NCI-H146 treated with DMSO at 0.1 percent for 48 hours (cell line): Measurements from ENCODE around the gene IREB2.
"Not testable (repeated sequence)": the region's sequence is repeated elsewhere in the genome, so short reads cannot be mapped to it uniquely, and the experiment has no call there.

Experiments
- DNase-seq: peaks from one replicate; lab custom pipeline; 2025; ENCODE audit not compliant: unreplicated experiment; lab: John Stamatoyannopoulos, UW

The IREB2 gene

GRCh38 chr15:78437762-78438618 lies at the start of gene IREB2:
IREB2 (plus strand) TSS chr15:78438216; CDS start chr15:78438338, 122 bp downstream.
- peak; percentile 88 for DNase-seq

GRCh38 chr15:78388865-78389264 lies 49.2 kb upstream of the IREB2 start:
- no peak for DNase-seq

- DNase-seq = no peak
Observed at GRCh38 chr15:78389322-78389721, 48.7 kb upstream of the IREB2 start.

- no peak for DNase-seq
Observed at GRCh38 chr15:78389738-78390137, 48.3 kb upstream of the IREB2 start.

GRCh38 chr15:78390242-78390641 lies 47.8 kb upstream of the IREB2 start:
- no peak for DNase-seq

- DNase-seq = no peak
Observed at GRCh38 chr15:78390826-78391225, 47.2 kb upstream of the IREB2 start.

GRCh38 chr15:78391781-78392180 lies 46.2 kb upstream of the IREB2 start:
- DNase-seq = no peak

- DNase-seq = peak; percentile 48
Observed at GRCh38 chr15:78392430-78392829, 45.6 kb upstream of the IREB2 start.

- DNase-seq = no peak
Observed at GRCh38 chr15:78393137-78393536, 44.9 kb upstream of the IREB2 start.

- no peak for DNase-seq
Observed at GRCh38 chr15:78394026-78394425, 44.0 kb upstream of the IREB2 start.

GRCh38 chr15:78394981-78395616 lies 42.9 kb upstream of the IREB2 start:
- peak; percentile 77 for DNase-seq

- no peak for DNase-seq
Observed at GRCh38 chr15:78396186-78396814, 41.7 kb upstream of the IREB2 start.

GRCh38 chr15:78396976-78397375 lies 41.0 kb upstream of the IREB2 start:
- no peak for DNase-seq

GRCh38 chr15:78397382-78397781 lies 40.6 kb upstream of the IREB2 start:
- no peak for DNase-seq

- DNase-seq = no peak
Observed at GRCh38 chr15:78398076-78398825, 39.8 kb upstream of the IREB2 start.

GRCh38 chr15:78399091-78399490 lies 38.9 kb upstream of the IREB2 start:
- no peak for DNase-seq

GRCh38 chr15:78402061-78402610 lies 35.9 kb upstream of the IREB2 start:
- DNase-seq = no peak

GRCh38 chr15:78404125-78404524 lies 33.9 kb upstream of the IREB2 start:
- no peak for DNase-seq

- not testable (repeated sequence) for DNase-seq
Observed at GRCh38 chr15:78404796-78405195, 33.2 kb upstream of the IREB2 start.

GRCh38 chr15:78405336-78405924 lies 32.6 kb upstream of the IREB2 start:
- DNase-seq = no peak
